GM18951 (cell line): ENCODE results near the gene TSPAN18.

Experiments
- POLR2A ChIP-seq: IDR thresholded peaks from 4 replicates; pipeline ENCODE4 v1.6.1; 2011; ENCODE audit warnings: mild to moderate bottlenecking; ENCODE audit not compliant: insufficient read length, insufficient read depth; ENCODE audit errors: extremely low read depth
- in situ Hi-C: fragments of 300-500 bp; cut with MboI; formaldehyde crosslinking; loops from one replicate; pipeline ENCODE4 v1.12.0; 2022; ENCODE audit warnings: low sequenced_read_pairs, mixed read lengths, inconsistent platforms; ENCODE audit not compliant: unreplicated experiment

TSPAN18 gene

GRCh38 chr11:44726283-44727113 is at the start of gene TSPAN18:
TSPAN18 (plus strand) TSS chr11:44726962; CDS start chr11:44906417, 179,455 bp downstream.
- no peak for TF ChIP-seq POLR2A
- in situ Hi-C loops = no loop called here

- TF ChIP-seq POLR2A = no peak
- in situ Hi-C loops = no loop called here
These were observed 45.7 kb upstream of the TSPAN18 start for GRCh38 chr11:44680982-44681597.

GRCh38 chr11:44681698-44682097 is 45.1 kb upstream of the TSPAN18 start:
- in situ Hi-C loops = no loop called here
- TF ChIP-seq POLR2A = no peak

- in situ Hi-C loops = no loop called here
- TF ChIP-seq POLR2A = no peak
These were observed 41.9 kb upstream of the TSPAN18 start for GRCh38 chr11:44684859-44685281.

- TF ChIP-seq POLR2A = no peak
- in situ Hi-C loops = no loop called here
These were observed 39.4 kb upstream of the TSPAN18 start for GRCh38 chr11:44687388-44687787.

GRCh38 chr11:44689265-44689664 is 37.5 kb upstream of the TSPAN18 start:
- TF ChIP-seq POLR2A = no peak
- in situ Hi-C loops = no loop called here

- TF ChIP-seq POLR2A = no peak
- in situ Hi-C loops = no loop called here
These were observed 36.1 kb upstream of the TSPAN18 start for GRCh38 chr11:44690651-44691050.

GRCh38 chr11:44692460-44692859 is 34.3 kb upstream of the TSPAN18 start:
- in situ Hi-C loops = no loop called here
- no peak for TF ChIP-seq POLR2A

GRCh38 chr11:44693654-44694119 is 33.1 kb upstream of the TSPAN18 start:
- no peak for TF ChIP-seq POLR2A
- in situ Hi-C loops = no loop called here

- no peak for TF ChIP-seq POLR2A
- in situ Hi-C loops = no loop called here
These were observed 32.3 kb upstream of the TSPAN18 start for GRCh38 chr11:44694443-44694842.

GRCh38 chr11:44695169-44695833 is 31.5 kb upstream of the TSPAN18 start:
- in situ Hi-C loops = no loop called here
- TF ChIP-seq POLR2A = no peak

- in situ Hi-C loops = no loop called here
- no peak for TF ChIP-seq POLR2A
These were observed 28.4 kb upstream of the TSPAN18 start for GRCh38 chr11:44698252-44698912.
